NB4 (cell line): ENCODE results near the gene EFNA4.

Experiments used
- CTCF ChIP-seq: IDR thresholded peaks from one replicate; pipeline ENCODE4 v1.5.1; 2012; ENCODE audit warnings: low read depth, low read length
- MAX ChIP-seq: IDR thresholded peaks from 2 replicates; pipeline ENCODE4 v1.6.1; 2011; ENCODE audit warnings: low read depth, low read length
- POLR2A ChIP-seq: IDR thresholded peaks from 2 replicates; pipeline ENCODE4 v1.6.1; 2011; ENCODE audit warnings: mild to moderate bottlenecking; ENCODE audit not compliant: insufficient read length; ENCODE audit errors: extremely low read depth

GRCh38 chr1:155050560-155051341 lies 12.8 kb upstream of the EFNA4 start, which contains the start of gene ADAM15:
- TF ChIP-seq POLR2A (peak; percentile 78), CTCF (peak; percentile 79), MAX (no peak; the same call in 1 of the 2 replicates)
